K562 (cell line): ENCODE data around the gene NRP2. TPM values are rescaled to one million over a fixed set of nuclear protein-coding genes. Genes with fewer than 3 reads are reported as not detected.

Experiments
- ATAC-seq: fragments of 200-7000 bp; cut with Tn5 transposase; 3 replicates; pipeline ENCODE4 v1.9.1; 2020; ENCODE audit warnings: moderate library complexity
- BruUV-seq: library from RNA; stranded (reverse); fragments of 400-500 nt; replicated peaks from 2 replicates; lab custom pipeline; 2021; lab: Mats Ljungman, UMichigan
- CTCF ChIA-PET: fragments of 300-600 bp; formaldehyde crosslinking; extraction: SDS; loops from one replicate; lab custom pipeline; 2021; ENCODE audit warnings: low intra/inter-chr PET ratio; lab: Yijun Ruan, JAX
- POLR2A ChIA-PET: fragments of 300-600, 350-650 bp; sonication (Branson Sonifier 250); formaldehyde crosslinking; extraction: SDS; loops from one replicate; lab custom pipeline; 2021; ENCODE audit warnings: antibody characterized with exemption, inconsistent platforms; lab: Yijun Ruan, JAX
- DNase-seq, 4 experiments: peaks; one replicate each; pipeline versions ENCODE4 v3.0.0 to v3.0.0-alpha.2; 2011 to 2018; ENCODE audit warnings: low spot score in 3 of 4, mixed read lengths in 3 of 4; ENCODE audit errors: extremely low read depth in 1 of 4
- FAIRE-seq: peaks from 2 replicates; lab custom pipeline; 2011; peaks lifted over from hg19 to GRCh38; lab: Jason Lieb, UNC
- H2AFZ ChIP-seq: 2 replicates; pipeline ENCODE4 v1.6.0; 2011; ENCODE audit warnings: low read depth, low read length, control low read depth, inconsistent platforms
- H3K27ac ChIP-seq: fragments of 200-600 bp; 3 replicates; pipeline ENCODE4 v1.8.0; 2011; ENCODE audit warnings: low read depth, mild to moderate bottlenecking, control low read depth, inconsistent platforms, low read length, moderate library complexity, mixed read lengths; ENCODE audit errors: extremely low read depth
- H3K27me3 ChIP-seq, 2 experiments: fragments of 300-600 bp in 1 of 2; 2 replicates in 1 of 2; 3 replicates in 1 of 2; pipeline versions ENCODE4 v1.6.0 to v1.8.0; 2011; ENCODE audit warnings: inconsistent platforms in 2 of 2, low read length in 2 of 2, mild to moderate bottlenecking in 1 of 2, mixed read lengths in 1 of 2, moderate library complexity in 1 of 2; ENCODE audit not compliant: control insufficient read depth in 2 of 2, insufficient read depth in 2 of 2
- H3K36me3 ChIP-seq: fragments of 300-600 bp; 3 replicates; pipeline ENCODE4 v1.8.0; 2011; ENCODE audit warnings: mild to moderate bottlenecking, low read length, inconsistent platforms; ENCODE audit not compliant: control insufficient read depth, insufficient read depth
- H3K4me1 ChIP-seq, 2 experiments: fragments of 200-600 bp in 1 of 2; replicated peaks in 1 of 2; 2 replicates in 1 of 2; 3 replicates in 1 of 2; pipeline versions ENCODE4 v1.5.1 to v1.8.0; 2011; ENCODE audit warnings: inconsistent platforms in 2 of 2, low read length in 2 of 2, mild to moderate bottlenecking in 1 of 2, mixed read lengths in 1 of 2, moderate library complexity in 1 of 2; ENCODE audit not compliant: control insufficient read depth in 2 of 2, insufficient read depth in 2 of 2
- H3K4me2 ChIP-seq: 2 replicates; pipeline ENCODE4 v1.6.1; 2011; ENCODE audit warnings: low read length, control low read depth, inconsistent platforms, mixed read lengths; ENCODE audit not compliant: insufficient read depth
- H3K4me3 ChIP-seq: fragments of 200-600 bp; sonication (generic), shearing (Covaris generic); 2 replicates; pipeline ENCODE4 v1.5.1; 2016; ENCODE audit warnings: control low read depth, inconsistent platforms
- H3K79me2 ChIP-seq: fragments of 200-600 bp; 3 replicates; pipeline ENCODE4 v1.8.0; 2011; ENCODE audit warnings: low read length, inconsistent platforms; ENCODE audit not compliant: control insufficient read depth, insufficient read depth
- H3K9ac ChIP-seq, 2 experiments: 2 replicates each; pipeline versions ENCODE4 v1.6.0 to v1.6.1; 2011; ENCODE audit warnings: low read depth in 2 of 2, low read length in 2 of 2, control low read depth in 1 of 2, inconsistent platforms in 1 of 2, mild to moderate bottlenecking in 1 of 2, mixed read lengths in 1 of 2; ENCODE audit not compliant: insufficient read depth in 1 of 2
- H3K9me1 ChIP-seq: one replicate; pipeline ENCODE4 v1.6.0; 2011; ENCODE audit warnings: inconsistent platforms, mild to moderate bottlenecking, low read length, moderate library complexity; ENCODE audit not compliant: control insufficient read depth, insufficient read depth
- H3K9me3 ChIP-seq: replicated peaks from 2 replicates; pipeline ENCODE4 v1.5.1; 2011; ENCODE audit warnings: low read depth, low read length, inconsistent platforms; ENCODE audit not compliant: control insufficient read depth, insufficient read depth
- H4K20me1 ChIP-seq: replicated peaks from 2 replicates; pipeline ENCODE4 v1.6.1; 2011; ENCODE audit warnings: low read length, inconsistent platforms, mixed read lengths; ENCODE audit not compliant: control insufficient read depth, insufficient read depth
- CCNT2 ChIP-seq: IDR thresholded peaks from 2 replicates; pipeline ENCODE4 v1.6.1; 2011; ENCODE audit warnings: borderline replicate concordance, low read depth, mild to moderate bottlenecking, moderate library complexity, mixed read lengths, low read length; ENCODE audit not compliant: insufficient read length; ENCODE audit errors: extremely low read depth
- CEBPB ChIP-seq: fragments of 450-650 bp; IDR thresholded peaks from 2 replicates; pipeline ENCODE4 v1.6.1; 2016; ENCODE audit warnings: missing genetic modification characterization, missing compliant biosample characterization
- CREB1 ChIP-seq, 2 experiments: sonication (generic) in 1 of 2; formaldehyde crosslinking in 1 of 2; IDR thresholded peaks; 2 replicates each; pipeline versions ENCODE4 v1.6.1 to v1.8.0; 2012 to 2022; ENCODE audit warnings: inconsistent platforms in 1 of 2, mild to moderate bottlenecking in 1 of 2, missing genetic modification reagents in 1 of 2, moderate library complexity in 1 of 2
- E2F3 ChIP-seq: fragments of 250-450 bp; sonication (Bioruptor Pico); IDR thresholded peaks from 2 replicates; pipeline ENCODE4 v1.4.0; 2020; ENCODE audit warnings: mild to moderate bottlenecking
- RAD21 ChIP-seq, 2 experiments: fragments of 250-450 bp in 1 of 2; fragments of 450-650 bp in 1 of 2; sonication (Bioruptor Pico) in 1 of 2; formaldehyde crosslinking in 1 of 2; IDR thresholded peaks in 1 of 2; conservative IDR thresholded peaks in 1 of 2; 2 replicates each; pipeline versions ENCODE4 v1.4.0 to v1.8.0; 2020 to 2022; ENCODE audit warnings: mild to moderate bottlenecking in 2 of 2, moderate library complexity in 1 of 2
- SMAD2 ChIP-seq: fragments of 150-350 bp; IDR thresholded peaks from 2 replicates; pipeline ENCODE4 v1.6.1; 2014; ENCODE audit warnings: low read depth, mild to moderate bottlenecking, low read length
- ZNF347 ChIP-seq: fragments of 450-650 bp; formaldehyde crosslinking; IDR thresholded peaks from 2 replicates; pipeline ENCODE4 v1.4.0; 2020; ENCODE audit warnings: low read depth, mild to moderate bottlenecking, moderate library complexity
- ZNF77 ChIP-seq: fragments of 250-450 bp; sonication (Bioruptor Pico); IDR thresholded peaks from 2 replicates; pipeline ENCODE4 v1.5.0; 2020
- WGBS: fragments of 100-300 bp; shearing (Covaris generic); methylation state at CpG from one replicate; pipeline ENCODE4 v1.1.6; 2016; ENCODE audit warnings: low coverage, mixed read lengths; ENCODE audit not compliant: insufficient coverage; ENCODE audit errors: missing lambda C conversion rate; 5-methylcytosine and 5-hydroxymethylcytosine counted together
- in situ Hi-C: fragments of 300-500 bp; cut with MboI; formaldehyde crosslinking; loops from 4 replicates; pipeline ENCODE4 v1.15.0; 2018; ENCODE audit warnings: inconsistent platforms, mixed read lengths
- intact Hi-C: fragments of 100-400 bp; cut with micrococcal nuclease; formaldehyde crosslinking; loops from 2 replicates; pipeline ENCODE4 v1.14.2; 2022
- polyA plus RNA-seq, 8 experiments: library from polyadenylated mRNA; depleted of rRNA in 4 of 8; stranded (reverse) in 5 of 8; unstranded in 3 of 8; fragments of >200 nt; fragmentation: Nextera tagmentation in 2 of 8; fragmentation: Illumina TruSeq in 1 of 8; extraction: Ambion mirVana in 2 of 8; extraction: Trizol in 1 of 8; gene quantifications; 2 replicates each; pipeline versions ENCODE4 v1.2.1 to v1.2.3, GENCODE V29; 2011 to 2014; ENCODE audit warnings: inconsistent platforms in 1 of 8, missing spikeins in 1 of 8
- total RNA-seq, 7 experiments: library from RNA; depleted of rRNA in 6 of 7; stranded (reverse); fragments of >200 nt in 6 of 7; fragmentation: Illumina TruSeq in 2 of 7; extraction: Trizol in 2 of 7; gene quantifications; 2 replicates each; pipeline versions ENCODE4 v1.2.1 to v1.2.3, GENCODE V29; 2011 to 2021; ENCODE audit warnings: low replicate concordance in 1 of 7
- TF ChIP-seq, protein P1 (sequence below), 3 experiments: IDR thresholded peaks in 2 of 3; conservative IDR thresholded peaks in 1 of 3; 2 replicates each; pipeline ENCODE4 v1.5.1; 2011 to 2012; ENCODE audit warnings: low read length in 3 of 3, mild to moderate bottlenecking in 3 of 3, control low read depth in 2 of 3, improper control_type of control experiment in 1 of 3, inconsistent platforms in 1 of 3, low read depth in 1 of 3, mixed read lengths in 1 of 3, moderate library complexity in 1 of 3; ENCODE audit not compliant: insufficient read depth in 2 of 3
- TF ChIP-seq, protein P2 (sequence below): fragments of 450-650 bp; IDR thresholded peaks from 2 replicates; pipeline ENCODE4 v1.6.1; 2016; ENCODE audit warnings: missing biosample characterization, missing genetic modification characterization

NRP2 gene
- total and polyA plus RNA-seq, 9 of the 15 experiments (the other 6 are each of a cell fraction or from before 2014, with no cell fraction given) = 0.05 to 0.31 (median 0.15) TPM; not detected in 5

DNA sequence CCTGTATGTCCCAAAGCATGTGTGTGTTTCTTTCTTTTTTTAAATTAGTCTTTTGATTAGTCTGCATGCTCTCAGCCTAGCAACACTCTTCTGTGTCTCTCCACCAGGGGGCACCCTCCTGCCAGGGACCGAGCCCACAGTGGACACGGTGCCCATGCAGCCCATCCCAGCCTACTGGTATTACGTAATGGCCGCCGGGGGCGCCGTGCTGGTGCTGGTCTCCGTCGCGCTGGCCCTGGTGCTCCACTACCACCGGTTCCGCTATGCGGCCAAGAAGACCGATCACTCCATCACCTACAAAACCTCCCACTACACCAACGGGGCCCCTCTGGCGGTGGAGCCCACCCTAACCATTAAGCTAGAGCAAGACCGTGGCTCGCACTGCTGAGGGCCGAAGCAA lies 93.8 kb downstream of the NRP2 start:
- H4K20me1 ChIP-seq = no peaks in the 10 kb centered on the region
- BruUV-seq = no TSS peak
- H2AFZ ChIP-seq = no peak overlapping the region
- no peaks in the 10 kb centered on the region for H3K9me1 ChIP-seq
- H3K4me1 ChIP-seq = peaks cover 0 to 3% of the 10 kb centered on the region in 2 experiments; a peak in 1 of 5 replicates
- FAIRE-seq (no peak), DNase-seq (peak; percentile 45 to 71 (median 61)), ATAC-seq (peak; percentile 95)
- in situ Hi-C loops = no loop called here
- H3K27me3 ChIP-seq = peaks cover 0 to 4% of the 10 kb centered on the region in 2 experiments; a peak in 1 of 5 replicates
- intact Hi-C loops = loop anchor here (1.0 to 2.0 kb wide), 3 partner anchors 109 to 172 kb away; no protein-coding TSS in a partner anchor
- H3K27ac ChIP-seq = no peak overlapping the region
- H3K79me2 ChIP-seq = no peaks in the 10 kb centered on the region
- no peaks in the 10 kb centered on the region for H3K36me3 ChIP-seq
- H3K9me3 ChIP-seq = no peaks in the 10 kb centered on the region
- POLR2A ChIA-PET = no interaction called here
- no peak overlapping the region for H3K4me2 ChIP-seq
- CTCF ChIA-PET = interaction anchor here (1.5 kb wide), 1 partner anchor 150 kb away, joined by 6 read pairs; no protein-coding TSS in a partner anchor
- H3K4me3 ChIP-seq = no peak overlapping the region
- H3K9ac ChIP-seq = no peak overlapping the region
- 17% methylated on average over 15 of the region's 19 CpGs for WGBS
- peak; percentile 64 for TF ChIP-seq CEBPB (tag)
- no peak for TF ChIP-seq SMAD2
- no peak for TF ChIP-seq CCNT2
- TF ChIP-seq, protein P1, sequence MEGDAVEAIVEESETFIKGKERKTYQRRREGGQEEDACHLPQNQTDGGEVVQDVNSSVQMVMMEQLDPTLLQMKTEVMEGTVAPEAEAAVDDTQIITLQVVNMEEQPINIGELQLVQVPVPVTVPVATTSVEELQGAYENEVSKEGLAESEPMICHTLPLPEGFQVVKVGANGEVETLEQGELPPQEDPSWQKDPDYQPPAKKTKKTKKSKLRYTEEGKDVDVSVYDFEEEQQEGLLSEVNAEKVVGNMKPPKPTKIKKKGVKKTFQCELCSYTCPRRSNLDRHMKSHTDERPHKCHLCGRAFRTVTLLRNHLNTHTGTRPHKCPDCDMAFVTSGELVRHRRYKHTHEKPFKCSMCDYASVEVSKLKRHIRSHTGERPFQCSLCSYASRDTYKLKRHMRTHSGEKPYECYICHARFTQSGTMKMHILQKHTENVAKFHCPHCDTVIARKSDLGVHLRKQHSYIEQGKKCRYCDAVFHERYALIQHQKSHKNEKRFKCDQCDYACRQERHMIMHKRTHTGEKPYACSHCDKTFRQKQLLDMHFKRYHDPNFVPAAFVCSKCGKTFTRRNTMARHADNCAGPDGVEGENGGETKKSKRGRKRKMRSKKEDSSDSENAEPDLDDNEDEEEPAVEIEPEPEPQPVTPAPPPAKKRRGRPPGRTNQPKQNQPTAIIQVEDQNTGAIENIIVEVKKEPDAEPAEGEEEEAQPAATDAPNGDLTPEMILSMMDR (IDR thresholded peaks at IDR 0.05 in 2 of 3, conservative IDR thresholded peaks at IDR 0.05 in 1 of 3; ENCODE audit: insufficient read depth in 2 of 3, low read depth in 1 of 3, low read length in 3 of 3) = peak; percentile 62 to 73 (median 65)
- TF ChIP-seq, protein P2, sequence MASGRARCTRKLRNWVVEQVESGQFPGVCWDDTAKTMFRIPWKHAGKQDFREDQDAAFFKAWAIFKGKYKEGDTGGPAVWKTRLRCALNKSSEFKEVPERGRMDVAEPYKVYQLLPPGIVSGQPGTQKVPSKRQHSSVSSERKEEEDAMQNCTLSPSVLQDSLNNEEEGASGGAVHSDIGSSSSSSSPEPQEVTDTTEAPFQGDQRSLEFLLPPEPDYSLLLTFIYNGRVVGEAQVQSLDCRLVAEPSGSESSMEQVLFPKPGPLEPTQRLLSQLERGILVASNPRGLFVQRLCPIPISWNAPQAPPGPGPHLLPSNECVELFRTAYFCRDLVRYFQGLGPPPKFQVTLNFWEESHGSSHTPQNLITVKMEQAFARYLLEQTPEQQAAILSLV (tag) = 0 out of 2 replicates have a peak, but pooled peaks have one; percentile 25
- no peak for TF ChIP-seq CREB1 (IDR thresholded peaks at IDR 0.05)
- no peak for TF ChIP-seq CREB1 (CRISPR knock-in tag; IDR thresholded peaks at IDR 0.05)
- no peak for TF ChIP-seq ZNF77 (CRISPR knock-in tag)
- TF ChIP-seq ZNF347 (CRISPR knock-in tag) = no peak
- TF ChIP-seq RAD21 (CRISPR knock-in tag; conservative IDR thresholded peaks at IDR 0.05 in 1 of 2, IDR thresholded peaks at IDR 0.05 in 1 of 2) = peak; percentile 54 to 64
- TF ChIP-seq E2F3 (CRISPR knock-in tag) = no peak
